NCI-H526 (cell line): ENCODE data around the gene MCM3AP.
A peak's percentile ranks its signal among the peaks of the same experiment; 100 is the strongest.

Experiments
- DNase-seq, 2 experiments: peaks; one replicate each; lab custom pipeline; 2025; lab: John Stamatoyannopoulos, UW

The MCM3AP gene

DNA sequence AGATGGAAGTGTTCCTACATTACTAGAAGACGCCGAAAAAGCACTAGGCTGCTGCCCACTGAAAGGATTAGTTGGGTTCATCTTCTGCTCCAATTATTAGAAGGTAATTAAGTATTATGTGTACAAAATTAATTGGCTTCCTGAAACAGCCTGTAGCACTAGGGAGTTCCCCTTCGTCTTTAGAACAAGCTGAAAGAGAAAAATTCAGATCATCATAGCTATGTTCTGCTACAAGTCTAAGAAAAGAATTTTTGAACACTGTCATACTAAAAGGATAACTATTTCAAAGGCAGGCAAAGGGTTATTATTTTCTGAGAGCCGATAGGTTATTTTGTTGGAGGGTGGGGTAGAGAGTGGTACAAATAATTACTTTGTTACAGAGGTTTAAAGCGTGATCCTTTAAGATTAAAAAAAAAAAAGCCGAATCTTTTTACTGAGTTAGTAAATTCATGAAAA, at the start of gene MCM3AP:
Gene MCM3AP, minus strand, starts transcription at position 406 of the 456 bp plus-strand sequence. Its CDS starts 325 bp downstream, at position 81.
- no peak for DNase-seq

DNA sequence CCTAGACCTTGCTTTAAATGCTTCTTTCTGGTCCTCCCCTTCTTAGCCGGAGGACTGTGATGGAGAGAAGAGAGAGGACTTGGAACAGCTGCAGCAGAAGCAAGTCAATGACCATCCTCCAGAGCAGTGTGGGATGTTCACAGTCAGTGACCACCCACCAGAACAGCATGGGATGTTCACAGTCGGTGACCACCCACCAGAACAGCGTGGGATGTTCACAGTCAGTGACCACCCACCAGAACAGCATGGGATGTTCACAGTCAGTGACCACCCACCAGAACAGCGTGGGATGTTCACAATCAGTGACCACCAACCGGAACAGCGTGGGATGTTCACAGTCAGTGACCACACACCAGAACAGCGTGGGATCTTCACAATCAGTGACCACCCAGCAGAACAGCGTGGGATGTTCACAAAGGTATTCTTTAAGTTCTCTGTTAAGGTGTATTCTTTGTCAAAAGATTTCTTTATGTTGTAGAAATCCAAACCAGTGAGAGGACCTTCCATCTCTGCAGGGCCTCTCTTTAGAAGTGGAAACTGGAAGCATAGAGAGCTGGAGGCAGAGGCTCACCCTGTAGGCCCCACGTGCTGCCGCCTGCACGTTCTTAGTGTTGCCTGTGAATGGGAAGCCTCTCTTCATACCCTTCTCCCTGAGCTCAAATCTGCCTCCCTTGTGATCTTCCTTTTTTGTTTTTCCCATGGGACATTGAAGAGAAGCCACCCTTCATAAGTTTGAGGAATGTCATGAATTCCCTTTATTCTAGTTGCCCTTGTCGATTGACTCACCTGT, 49.1 kb upstream of the MCM3AP start:
- DNase-seq = no peak

DNA sequence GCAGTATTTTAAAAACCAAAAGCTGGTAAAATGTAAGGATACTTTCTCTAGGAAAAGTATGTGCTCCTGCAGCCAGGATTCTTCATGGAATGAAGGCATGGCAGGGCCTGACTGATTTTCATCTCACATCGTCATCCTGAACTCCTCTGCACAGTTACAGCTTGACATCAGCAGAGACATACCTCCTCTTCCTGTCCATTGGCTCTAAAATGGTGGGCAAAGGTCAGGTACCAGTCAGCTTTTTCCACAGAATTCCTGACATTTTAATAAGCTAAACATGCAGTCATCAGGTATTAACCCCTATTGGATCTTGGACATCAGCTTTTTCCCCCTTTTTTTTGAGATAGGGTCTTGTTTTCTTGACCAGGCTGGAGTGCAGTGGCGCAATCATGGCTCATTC, 44.4 kb upstream of the MCM3AP start:
- DNase-seq = no peak

DNA sequence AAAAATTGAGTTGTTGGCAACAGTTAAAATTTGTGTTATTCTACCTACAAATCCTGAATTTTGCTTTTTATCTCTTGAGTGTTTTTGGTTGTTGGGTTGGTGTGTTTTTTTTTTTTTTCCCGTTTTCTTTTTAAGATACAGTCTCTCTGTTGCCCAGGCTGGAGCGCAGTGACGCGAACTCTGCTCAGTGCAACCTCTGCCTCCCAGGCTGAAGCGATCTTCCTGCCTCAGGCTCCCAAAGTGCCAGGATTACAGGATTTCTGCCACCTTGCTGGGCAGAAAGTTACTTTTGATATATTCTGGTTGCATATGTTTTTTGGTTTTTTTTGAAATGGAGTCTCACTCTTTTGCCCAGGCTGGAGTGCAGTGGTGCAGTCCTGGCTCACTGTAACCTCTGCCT, 42.7 kb upstream of the MCM3AP start:
- DNase-seq = no peak

DNA sequence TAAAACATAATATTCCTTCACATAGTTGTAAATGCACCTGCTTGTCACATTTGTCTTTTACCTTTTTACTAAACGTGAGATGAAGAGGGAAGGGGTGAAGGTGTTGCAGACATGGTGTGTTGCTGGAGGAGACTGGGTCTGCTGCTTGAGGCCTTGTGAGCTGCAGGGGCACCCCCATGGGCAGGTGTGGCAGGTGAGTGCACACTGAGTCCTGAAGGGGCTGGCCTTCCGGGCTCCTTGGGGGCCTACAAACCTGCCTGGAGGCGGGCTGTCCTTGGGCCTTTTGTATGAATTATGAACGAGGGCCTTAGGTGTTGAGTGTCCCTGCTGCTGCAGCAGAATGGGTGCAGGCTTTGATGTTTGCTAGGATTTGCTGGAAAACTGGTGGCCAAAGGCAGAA, 42.3 kb upstream of the MCM3AP start:
- no peak for DNase-seq

DNA sequence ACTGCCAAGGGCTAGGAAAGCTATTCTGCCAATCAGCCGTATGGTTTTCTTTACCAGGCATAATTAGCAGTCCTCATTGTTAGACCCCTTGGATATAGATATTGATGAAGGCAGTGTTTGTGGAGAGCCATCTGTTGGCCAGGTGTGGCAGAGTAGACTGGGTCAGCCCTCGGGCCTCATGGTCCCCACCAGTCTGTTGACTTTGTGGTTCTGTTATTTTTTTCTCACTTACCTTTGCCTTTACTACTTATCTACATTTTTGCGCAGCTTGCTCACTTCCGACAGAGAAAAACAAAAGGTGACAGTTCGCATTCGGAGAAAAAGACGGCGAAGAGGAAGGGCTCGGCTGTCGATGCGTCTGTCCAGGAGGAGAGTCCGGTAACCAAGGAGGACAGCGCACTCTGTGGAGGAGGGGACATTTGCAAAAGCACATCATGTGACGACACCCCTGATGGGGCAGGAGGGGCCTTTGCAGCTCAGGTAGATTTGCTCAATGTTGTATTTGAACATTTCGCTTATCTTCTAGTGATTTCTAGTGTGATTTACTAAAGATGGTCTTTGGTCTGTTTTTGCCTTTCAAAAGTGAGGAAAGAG, 40.8 kb upstream of the MCM3AP start:
- peak in 1 of 2 experiments; percentile 60 for DNase-seq

- peak; percentile 34 to 78 for DNase-seq
Measured at GRCh38 chr21:46325073-46325912, 39.9 kb upstream of the MCM3AP start.

GRCh38 chr21:46324390-46325072, 39.1 kb upstream of the MCM3AP start:
- peak; percentile 44 to 89 for DNase-seq

DNA sequence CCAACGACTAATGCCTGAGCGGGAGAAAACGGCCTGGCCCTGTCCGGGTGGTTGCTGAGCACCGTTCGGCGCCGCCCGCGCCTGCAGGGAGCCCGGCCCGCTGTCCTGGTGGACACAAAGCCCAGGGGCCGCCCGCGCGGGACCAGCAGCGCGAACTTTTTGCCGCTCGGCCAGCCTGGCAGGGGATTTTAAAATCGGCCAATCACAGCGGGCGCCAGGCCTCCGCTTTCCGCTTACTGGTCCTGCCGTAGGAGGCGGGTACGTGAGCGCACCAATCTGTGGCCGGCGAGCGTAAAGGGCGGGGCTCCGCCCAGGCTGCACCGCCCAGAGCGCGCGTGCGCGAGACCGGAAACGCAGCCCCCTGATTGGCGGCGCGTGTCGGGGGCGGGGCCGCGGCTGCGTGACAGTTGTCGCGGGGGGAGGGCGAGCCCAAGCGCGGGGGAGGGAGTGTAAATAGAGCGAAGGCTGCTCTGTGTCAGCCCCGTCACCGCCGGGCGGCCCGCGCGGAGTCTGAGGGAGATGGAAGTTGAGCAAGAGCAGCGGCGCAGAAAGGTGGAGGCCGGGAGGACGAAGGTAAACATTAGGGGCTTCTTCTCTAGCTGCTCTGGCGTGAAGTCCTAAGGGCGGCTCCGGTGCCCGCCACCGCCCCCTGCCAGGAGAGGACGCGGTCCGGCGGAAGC, 38.4 kb upstream of the MCM3AP start, which contains the start of the genes C21orf58 and PCNT:
Gene C21orf58, minus strand, starts transcription at position 161 of the 680 bp plus-strand sequence. CDS start 1,132 bp downstream, outside the sequence.
Gene PCNT, plus strand, starts transcription at position 447 of the 680 bp plus-strand sequence. Its CDS starts 73 bp downstream, at position 520.
- DNase-seq = peak; percentile 86 to 98

GRCh38 chr21:46323227-46323709, 37.9 kb upstream of the MCM3AP start:
- DNase-seq = peak in 1 of 2 experiments; percentile 44

DNA sequence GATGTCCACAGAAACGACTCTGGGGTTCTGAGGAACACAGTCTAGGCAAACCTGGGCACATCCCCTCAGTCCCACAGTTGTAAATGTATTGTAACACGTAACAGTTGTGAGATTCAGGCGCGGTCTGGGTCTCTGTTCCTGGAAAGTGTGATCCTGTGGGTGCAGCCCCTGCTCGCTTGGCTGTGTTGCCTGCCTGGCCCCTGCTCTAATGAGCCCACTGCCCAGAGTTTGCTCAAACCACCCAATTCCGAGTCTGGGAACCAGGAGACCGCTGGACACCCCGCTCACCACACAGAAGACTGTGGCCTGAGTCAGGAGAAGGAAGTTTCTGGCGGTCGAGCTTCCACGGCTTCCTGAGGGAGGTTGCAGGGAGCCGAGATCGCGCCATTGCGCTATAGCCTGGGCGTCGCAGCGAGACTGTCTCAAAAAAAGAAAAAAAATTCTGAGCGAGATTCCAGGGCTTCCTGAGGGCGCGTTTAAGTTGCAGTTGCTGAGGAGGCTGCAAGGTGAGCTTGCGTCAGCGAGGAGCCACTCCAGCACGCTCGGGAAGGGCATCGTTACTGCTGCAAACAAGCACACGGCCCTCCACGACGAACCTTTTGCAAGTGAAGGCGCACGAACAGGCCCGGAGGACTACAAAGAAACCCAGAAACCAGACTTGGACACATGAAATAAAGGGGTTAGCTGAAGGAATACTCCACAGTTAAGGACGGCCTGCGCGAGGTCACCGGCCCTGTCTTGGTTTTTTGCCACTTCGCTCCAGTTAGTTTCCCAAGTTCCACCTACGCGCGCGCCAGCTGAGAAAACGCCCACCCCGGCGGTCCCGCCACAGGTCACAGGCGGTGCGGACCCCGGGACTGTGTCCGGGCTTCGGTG, 37.2 kb upstream of the MCM3AP start:
- DNase-seq = peak in 1 of 2 experiments; percentile 40

DNA sequence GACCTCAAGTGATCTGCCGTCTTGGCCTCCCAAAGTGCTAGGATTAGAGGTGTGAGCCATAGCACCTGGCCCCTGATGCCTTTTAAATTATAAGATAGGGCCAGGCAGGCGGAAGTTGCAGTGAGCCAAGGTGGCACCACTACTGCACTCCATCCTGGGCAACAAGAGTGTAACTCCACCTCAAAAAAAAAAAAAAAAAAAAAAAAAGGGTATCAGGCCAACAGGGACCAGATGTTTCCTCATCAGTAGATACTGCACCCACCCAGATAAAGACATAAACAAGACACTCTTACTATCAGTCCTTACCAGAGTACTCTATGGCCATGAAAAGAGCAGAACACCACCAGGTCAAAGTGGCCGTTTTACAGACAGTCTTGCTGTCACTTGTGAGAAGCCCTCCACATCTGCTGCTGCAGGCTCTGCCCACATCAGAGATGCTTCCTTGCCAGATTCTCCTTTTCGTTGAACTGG, 35.0 kb upstream of the MCM3AP start:
- no peak for DNase-seq

DNA sequence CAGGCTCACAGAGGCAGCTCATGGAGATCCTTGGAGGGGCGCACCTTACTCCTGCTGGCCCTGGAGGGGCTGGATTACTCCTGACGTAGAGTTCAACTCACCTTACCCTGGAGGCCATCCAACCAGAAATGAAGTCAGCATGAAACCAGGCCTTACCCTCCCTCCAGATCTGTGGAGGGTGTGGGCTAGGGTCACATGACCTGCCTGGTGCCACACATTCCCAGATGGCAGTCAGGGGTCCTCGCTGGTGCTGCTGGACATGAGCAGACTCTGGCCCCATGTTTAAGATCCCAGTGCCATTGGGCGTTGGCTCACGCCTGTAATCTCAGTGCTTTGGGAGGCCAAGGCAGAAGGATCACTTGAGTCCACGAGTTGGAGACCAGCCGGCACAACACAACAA, 33.8 kb upstream of the MCM3AP start:
- no peak for DNase-seq

GRCh38 chr21:46318464-46318845, 33.0 kb upstream of the MCM3AP start:
- DNase-seq = no peak

DNA sequence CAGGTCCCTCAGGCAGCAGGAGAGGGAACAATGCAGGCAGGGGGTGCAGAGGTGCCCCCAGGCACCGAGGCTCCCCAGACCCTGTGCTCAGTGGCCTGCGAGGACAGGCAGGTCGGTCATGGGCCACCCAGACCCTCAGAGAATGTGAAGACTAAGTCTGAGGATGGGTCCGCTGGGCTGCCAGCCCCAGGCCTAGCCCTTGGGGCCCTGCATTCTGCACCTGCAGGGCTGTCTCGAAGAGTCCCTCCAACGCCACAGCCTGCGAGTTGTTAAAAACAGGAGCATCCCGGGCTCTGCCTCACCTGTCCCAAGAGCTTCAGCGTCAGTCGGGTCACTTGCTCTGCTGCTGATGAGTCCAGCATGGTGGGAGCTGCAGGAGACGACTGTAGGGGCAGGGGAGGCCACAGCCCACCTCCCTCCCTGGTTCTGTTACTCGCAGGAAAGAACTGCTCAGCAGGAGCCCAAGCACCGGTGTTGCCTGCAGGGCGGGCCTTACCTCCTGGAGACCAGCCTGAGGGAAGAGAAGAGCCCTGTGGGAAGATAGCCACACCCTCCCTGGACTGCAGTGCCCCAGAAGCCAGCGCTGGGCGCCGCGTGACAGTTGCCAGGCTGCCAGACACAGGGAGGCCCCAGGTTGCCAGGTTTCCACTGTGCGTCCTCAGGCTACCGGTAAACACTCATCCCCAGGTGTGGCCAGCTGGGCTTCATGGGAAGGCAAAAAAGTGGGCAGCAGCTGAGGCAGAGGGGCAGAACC, 32.5 kb upstream of the MCM3AP start:
- DNase-seq = peak in 1 of 2 experiments; percentile 74

- DNase-seq = no peak
Measured at GRCh38 chr21:46316708-46317324, 31.4 kb upstream of the MCM3AP start.

GRCh38 chr21:46314441-46315020, 29.1 kb upstream of the MCM3AP start:
- no peak for DNase-seq

DNA sequence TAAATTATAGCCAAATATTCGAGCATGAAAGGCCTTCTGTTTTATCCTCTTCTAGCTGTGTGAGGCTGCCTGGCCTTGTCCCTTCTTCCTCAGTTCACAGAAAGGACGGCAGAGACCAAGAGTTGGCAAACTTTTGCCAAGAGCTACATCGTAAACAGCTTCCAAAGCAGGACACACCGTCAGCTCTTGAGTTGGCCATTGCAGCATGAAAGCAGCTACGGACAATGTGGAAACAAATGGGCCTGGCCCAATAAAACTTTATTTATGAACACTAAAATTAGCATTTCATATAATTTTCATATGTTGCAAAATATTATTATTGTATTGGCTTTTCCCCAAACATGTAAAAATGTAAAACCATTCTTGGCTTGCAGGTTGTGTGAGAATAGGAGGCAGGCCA, 27.5 kb upstream of the MCM3AP start:
- DNase-seq = no peak
